Fibroblast of lung (primary cell): Measurements from ENCODE around the gene ABCB9. TPM values are rescaled to one million over a fixed set of nuclear protein-coding genes. Genes with fewer than 3 reads are reported as not detected.

Experiments used
- DNase-seq, 2 donors: peaks; one replicate each; pipeline versions ENCODE4 v3.0.0 to v3.0.0-alpha.2; 2010; ENCODE audit warnings: low read depth in 2 of 2
- H2AFZ ChIP-seq: 2 replicates; pipeline ENCODE4 v1.5.1; 2012; ENCODE audit warnings: low read length, control low read depth, inconsistent platforms
- H3K27ac ChIP-seq: 2 replicates; pipeline ENCODE4 v1.5.1; 2011; ENCODE audit warnings: low read length, control low read depth; ENCODE audit not compliant: insufficient read depth
- H3K27me3 ChIP-seq: 2 replicates; pipeline ENCODE4 v1.5.1; 2011; ENCODE audit warnings: mild to moderate bottlenecking, low read length; ENCODE audit not compliant: control insufficient read depth, insufficient read depth
- H3K36me3 ChIP-seq: 2 replicates; pipeline ENCODE4 v1.5.1; 2011; ENCODE audit warnings: low read length; ENCODE audit not compliant: control insufficient read depth, insufficient read depth
- H3K4me1 ChIP-seq: 2 replicates; pipeline ENCODE4 v1.5.1; 2011; ENCODE audit warnings: low read length; ENCODE audit not compliant: control insufficient read depth, insufficient read depth; ENCODE audit errors: extremely low read depth
- H3K4me2 ChIP-seq: 2 replicates; pipeline ENCODE4 v1.5.1; 2011; ENCODE audit warnings: low read length, control low read depth; ENCODE audit not compliant: insufficient read depth; ENCODE audit errors: extremely low read depth
- H3K4me3 ChIP-seq, 4 experiments: fragments of 200-600 bp in 1 of 4; sonication (generic) in 1 of 4; replicated peaks in 1 of 4; 2 replicates each; pipeline ENCODE4 v1.5.1; 2011 to 2016; ENCODE audit warnings: low read length in 4 of 4, low read depth in 3 of 4, mild to moderate bottlenecking in 3 of 4, control low read depth in 2 of 4, inconsistent platforms in 1 of 4, mixed read lengths in 1 of 4; ENCODE audit not compliant: insufficient read depth in 1 of 4; ENCODE audit errors: control extremely low read depth in 1 of 4
- H3K79me2 ChIP-seq: 2 replicates; pipeline ENCODE4 v1.5.1; 2012; ENCODE audit warnings: mild to moderate bottlenecking, low read length, inconsistent platforms; ENCODE audit not compliant: control insufficient read depth, insufficient read depth
- H3K9ac ChIP-seq: 2 replicates; pipeline ENCODE4 v1.5.1; 2011; ENCODE audit warnings: mild to moderate bottlenecking, low read length, control low read depth; ENCODE audit not compliant: insufficient read depth
- H3K9me3 ChIP-seq: 2 replicates; pipeline ENCODE4 v1.5.1; 2012; ENCODE audit warnings: low read depth, low read length; ENCODE audit not compliant: control insufficient read depth, insufficient read depth
- H4K20me1 ChIP-seq: 2 replicates; pipeline ENCODE4 v1.5.1; 2011; ENCODE audit warnings: low read length; ENCODE audit not compliant: control insufficient read depth, insufficient read depth; ENCODE audit errors: extremely low read depth
- CTCF ChIP-seq, 2 donors: IDR thresholded peaks in 1 of 2; conservative IDR thresholded peaks in 1 of 2; 1 replicate in 1 of 2; 2 replicates in 1 of 2; pipeline ENCODE4 v1.5.1; 2011 to 2012; ENCODE audit warnings: low read length in 2 of 2, control low read depth in 1 of 2, inconsistent platforms in 1 of 2, low read depth in 1 of 2, mild to moderate bottlenecking in 1 of 2
- EZH2 ChIP-seq: IDR thresholded peaks from 2 replicates; pipeline ENCODE4 v1.5.1; 2012; ENCODE audit warnings: low read length, control low read depth, mild to moderate bottlenecking; ENCODE audit errors: missing control alignments
- polyA plus RNA-seq, 2 donors: library from polyadenylated mRNA; depleted of rRNA in 1 of 2; stranded (reverse) in 1 of 2; unstranded in 1 of 2; fragments of >200 nt; gene quantifications; 2 replicates each; pipeline ENCODE4 v1.2.1, GENCODE V29; 2011 to 2012; ENCODE audit warnings: missing spikeins in 1 of 2
- total RNA-seq: library from RNA; depleted of rRNA; stranded (reverse); fragments of >200 nt; gene quantifications from 2 replicates; pipeline ENCODE4 v1.2.1, GENCODE V29; 2014

Gene ABCB9
- total and polyA plus RNA-seq, 2 donors (not counting 1 experiment from before 2014, with no cell fraction given), result 3.8 to 6.3 TPM

GRCh38 chr12:122887819-122888212 is 78.4 kb downstream of the ABCB9 start:
- Histone ChIP-seq H3K27ac (no peak overlapping the region), H3K4me1 (peaks cover 21% of the 10 kb centered on the region)

DNA sequence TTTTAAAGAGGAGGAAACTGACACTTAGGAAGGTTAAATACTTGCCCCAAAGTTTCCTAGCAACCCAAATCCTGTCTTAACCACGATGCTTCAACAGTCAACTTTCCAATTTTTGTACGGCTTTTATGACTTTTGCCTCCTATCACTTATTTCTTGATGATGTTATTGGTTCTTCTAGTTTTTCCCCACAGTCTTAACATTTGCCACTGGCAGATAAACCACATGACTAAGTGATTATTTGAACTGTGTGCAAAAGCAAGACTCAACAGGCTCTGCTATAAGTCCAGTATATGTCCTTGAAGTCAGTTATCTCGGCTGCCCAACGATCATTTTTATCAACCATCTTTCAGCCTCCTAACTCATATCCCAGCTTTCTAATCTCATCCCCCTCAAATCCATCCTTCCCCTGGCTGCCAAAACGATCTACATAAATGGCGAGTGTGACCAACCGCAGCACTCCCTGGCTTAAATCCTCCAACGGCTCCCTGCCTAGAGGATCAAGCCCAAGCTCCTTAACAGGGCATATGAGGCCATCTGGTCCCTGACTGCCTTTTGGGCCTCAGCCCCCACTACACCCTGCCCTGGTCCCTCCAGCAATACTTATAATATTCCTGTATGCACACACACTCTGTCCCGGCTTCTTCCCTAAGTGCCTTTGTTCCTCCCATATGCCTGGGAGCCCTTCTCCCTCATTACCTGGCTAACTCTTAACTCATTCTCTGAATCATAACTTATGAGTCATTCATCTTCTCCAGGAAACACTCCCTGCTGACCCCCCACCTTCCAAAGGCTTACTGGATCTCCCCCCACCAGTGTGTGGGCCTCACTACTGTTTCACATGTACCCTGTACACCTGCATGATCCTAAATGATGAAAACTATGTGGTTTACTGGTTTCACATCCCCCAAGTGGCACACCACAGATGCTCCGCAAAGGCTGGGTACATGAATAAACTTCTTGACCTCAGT is 79.1 kb downstream of the ABCB9 start:
- TF ChIP-seq EZH2 (no peak), CTCF (conservative IDR thresholded peaks at IDR 0.05 in 1 of 2, IDR thresholded peaks at IDR 0.05 in 1 of 2; ENCODE audit: low read depth in 1 of 2, low read length in 2 of 2) (no peak)
- H3K4me3 ChIP-seq, result no peak overlapping the region
- peaks cover 86% of the 10 kb centered on the region for H3K79me2 ChIP-seq
- H3K27me3 ChIP-seq, result no peaks in the 10 kb centered on the region
- H3K9me3 ChIP-seq, result no peaks in the 10 kb centered on the region
- H3K4me1 ChIP-seq, result peaks cover 21% of the 10 kb centered on the region
- no peak overlapping the region for H2AFZ ChIP-seq
- H3K36me3 ChIP-seq, result no peaks in the 10 kb centered on the region
- H3K9ac ChIP-seq, result no peak overlapping the region
- H3K27ac ChIP-seq, result no peak overlapping the region
- peak overlapping the region; percentile 1 for H3K4me2 ChIP-seq
- H4K20me1 ChIP-seq, result no peaks in the 10 kb centered on the region
- peak in 1 of 2 donors; percentile 89 for DNase-seq

More at GRCh38 chr12:122887819-122888212, 78.4 kb downstream of the ABCB9 start:
- Histone ChIP-seq H3K4me3 (no peak overlapping the region), H2AFZ (no peak overlapping the region), H3K9me3 (no peaks in the 10 kb centered on the region), H3K27me3 (no peaks in the 10 kb centered on the region), H3K79me2 (peaks cover 86% of the 10 kb centered on the region), H3K36me3 (no peaks in the 10 kb centered on the region), H3K4me2 (no peak overlapping the region), H4K20me1 (no peaks in the 10 kb centered on the region), H3K9ac (no peak overlapping the region)
- DNase-seq, result no peak
- TF ChIP-seq EZH2 (no peak), CTCF (conservative IDR thresholded peaks at IDR 0.05 in 1 of 2, IDR thresholded peaks at IDR 0.05 in 1 of 2; ENCODE audit: low read depth in 1 of 2, low read length in 2 of 2) (no peak)

DNA sequence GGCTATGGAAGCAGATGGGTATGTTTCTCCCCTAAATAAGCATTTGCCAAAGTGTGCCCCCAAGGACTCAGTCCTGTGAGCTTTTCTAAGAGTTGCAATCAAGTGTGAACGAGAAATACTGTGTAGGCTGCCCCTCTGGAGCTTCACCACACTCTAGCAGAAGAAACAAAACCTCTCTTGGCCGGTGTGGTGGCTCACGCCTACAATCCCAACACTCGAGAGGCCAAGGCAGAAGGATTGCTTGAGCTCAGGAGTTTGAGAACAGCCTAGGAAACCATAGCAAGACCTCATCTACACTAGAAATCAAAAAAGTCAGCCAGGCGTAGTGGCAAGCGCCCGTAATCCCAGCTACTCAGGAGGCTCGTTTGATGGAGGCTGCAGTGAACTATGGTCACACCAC is 80.1 kb downstream of the ABCB9 start:
- Histone ChIP-seq H3K27ac (no peak overlapping the region), H3K79me2 (peaks cover 90% of the 10 kb centered on the region), H3K27me3 (no peaks in the 10 kb centered on the region), H4K20me1 (no peaks in the 10 kb centered on the region), H3K9ac (no peak overlapping the region), H3K4me2 (no peak overlapping the region), H3K4me1 (peaks cover 22% of the 10 kb centered on the region), H2AFZ (no peak overlapping the region), H3K9me3 (no peaks in the 10 kb centered on the region), H3K4me3 (no peak overlapping the region), H3K36me3 (no peaks in the 10 kb centered on the region)
- DNase-seq, result no peak
- no peak for TF ChIP-seq EZH2
- TF ChIP-seq CTCF (conservative IDR thresholded peaks at IDR 0.05 in 1 of 2, IDR thresholded peaks at IDR 0.05 in 1 of 2; ENCODE audit: low read depth in 1 of 2, low read length in 2 of 2), result no peak
